ENCODE data around the gene SSB. TPM values are rescaled to one million over a fixed set of nuclear protein-coding genes. Genes with fewer than 3 reads are reported as not detected.

Gene SSB
- total and polyA plus RNA-seq, 2 of the 13 experiments (the other 11 are each of a cell fraction or from before 2014, with no cell fraction given): 109 to 208 TPM

DNA sequence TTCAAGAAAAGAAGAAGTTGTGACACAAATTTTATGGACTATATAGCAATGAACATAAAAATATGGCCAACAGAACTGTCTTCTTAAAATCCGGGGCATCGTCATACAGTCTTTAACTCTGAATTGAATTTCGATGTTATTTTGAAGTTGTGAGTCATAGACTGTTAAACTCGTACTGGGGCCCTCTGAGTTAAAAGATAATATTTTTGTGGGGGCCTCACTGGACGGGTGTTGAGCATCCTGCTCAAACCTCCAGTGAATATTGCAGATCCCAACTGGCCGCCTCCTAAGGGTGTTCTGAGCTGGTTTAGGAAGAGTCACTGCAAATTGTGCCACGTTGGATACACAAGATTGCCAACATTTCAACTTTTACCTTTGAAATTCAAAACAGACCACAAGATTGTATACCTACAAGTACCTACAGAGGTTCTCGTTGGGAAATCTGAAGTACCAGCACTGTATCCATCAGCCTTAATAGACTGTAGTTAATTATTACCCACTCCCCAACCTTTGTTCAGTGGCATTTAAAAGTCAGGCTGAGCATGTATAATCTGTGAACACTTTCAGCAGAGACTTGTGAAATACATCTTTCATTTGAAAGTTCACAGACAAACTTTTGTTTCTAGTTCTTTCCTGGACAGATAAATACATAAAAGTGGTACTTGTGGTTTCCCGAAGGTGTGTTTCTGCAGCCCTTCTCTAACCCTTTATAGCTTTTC, 37.3 kb upstream of the SSB start (continued):
- no peak for TF ChIP-seq BRD4 (CRISPR knock-in tag; IDR thresholded peaks at IDR 0.05)
- TF ChIP-seq MAZ (IDR thresholded peaks at IDR 0.05; ENCODE audit: borderline replicate concordance, low read depth, low read length): no peak
- peak; percentile 23; the same call in 1 of the 2 replicates for TF ChIP-seq MAZ (CRISPR knock-in tag; IDR thresholded peaks at IDR 0.05; ENCODE audit: low read depth)
- TF ChIP-seq, protein P1, sequence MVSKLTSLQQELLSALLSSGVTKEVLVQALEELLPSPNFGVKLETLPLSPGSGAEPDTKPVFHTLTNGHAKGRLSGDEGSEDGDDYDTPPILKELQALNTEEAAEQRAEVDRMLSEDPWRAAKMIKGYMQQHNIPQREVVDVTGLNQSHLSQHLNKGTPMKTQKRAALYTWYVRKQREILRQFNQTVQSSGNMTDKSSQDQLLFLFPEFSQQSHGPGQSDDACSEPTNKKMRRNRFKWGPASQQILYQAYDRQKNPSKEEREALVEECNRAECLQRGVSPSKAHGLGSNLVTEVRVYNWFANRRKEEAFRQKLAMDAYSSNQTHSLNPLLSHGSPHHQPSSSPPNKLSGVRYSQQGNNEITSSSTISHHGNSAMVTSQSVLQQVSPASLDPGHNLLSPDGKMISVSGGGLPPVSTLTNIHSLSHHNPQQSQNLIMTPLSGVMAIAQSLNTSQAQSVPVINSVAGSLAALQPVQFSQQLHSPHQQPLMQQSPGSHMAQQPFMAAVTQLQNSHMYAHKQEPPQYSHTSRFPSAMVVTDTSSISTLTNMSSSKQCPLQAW (CRISPR knock-in tag; IDR thresholded peaks at IDR 0.05): peak; percentile 95
- peak; percentile 59 for TF ChIP-seq ASH2L (IDR thresholded peaks at IDR 0.05; ENCODE audit: insufficient read length, low read depth, low read length)
- TF ChIP-seq ZNF274 (CRISPR knock-in tag; IDR thresholded peaks at IDR 0.05): no peak
- TF ChIP-seq ZFX (CRISPR knock-in tag; IDR thresholded peaks at IDR 0.05; ENCODE audit: low read depth): no peak
- TF ChIP-seq ESRRA (CRISPR knock-in tag; IDR thresholded peaks at IDR 0.05; ENCODE audit: low read depth): no peak
- TF ChIP-seq, protein P2, sequence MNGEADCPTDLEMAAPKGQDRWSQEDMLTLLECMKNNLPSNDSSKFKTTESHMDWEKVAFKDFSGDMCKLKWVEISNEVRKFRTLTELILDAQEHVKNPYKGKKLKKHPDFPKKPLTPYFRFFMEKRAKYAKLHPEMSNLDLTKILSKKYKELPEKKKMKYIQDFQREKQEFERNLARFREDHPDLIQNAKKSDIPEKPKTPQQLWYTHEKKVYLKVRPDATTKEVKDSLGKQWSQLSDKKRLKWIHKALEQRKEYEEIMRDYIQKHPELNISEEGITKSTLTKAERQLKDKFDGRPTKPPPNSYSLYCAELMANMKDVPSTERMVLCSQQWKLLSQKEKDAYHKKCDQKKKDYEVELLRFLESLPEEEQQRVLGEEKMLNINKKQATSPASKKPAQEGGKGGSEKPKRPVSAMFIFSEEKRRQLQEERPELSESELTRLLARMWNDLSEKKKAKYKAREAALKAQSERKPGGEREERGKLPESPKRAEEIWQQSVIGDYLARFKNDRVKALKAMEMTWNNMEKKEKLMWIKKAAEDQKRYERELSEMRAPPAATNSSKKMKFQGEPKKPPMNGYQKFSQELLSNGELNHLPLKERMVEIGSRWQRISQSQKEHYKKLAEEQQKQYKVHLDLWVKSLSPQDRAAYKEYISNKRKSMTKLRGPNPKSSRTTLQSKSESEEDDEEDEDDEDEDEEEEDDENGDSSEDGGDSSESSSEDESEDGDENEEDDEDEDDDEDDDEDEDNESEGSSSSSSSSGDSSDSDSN (CRISPR knock-in tag; IDR thresholded peaks at IDR 0.05): no peak
- TF ChIP-seq, protein P3, sequence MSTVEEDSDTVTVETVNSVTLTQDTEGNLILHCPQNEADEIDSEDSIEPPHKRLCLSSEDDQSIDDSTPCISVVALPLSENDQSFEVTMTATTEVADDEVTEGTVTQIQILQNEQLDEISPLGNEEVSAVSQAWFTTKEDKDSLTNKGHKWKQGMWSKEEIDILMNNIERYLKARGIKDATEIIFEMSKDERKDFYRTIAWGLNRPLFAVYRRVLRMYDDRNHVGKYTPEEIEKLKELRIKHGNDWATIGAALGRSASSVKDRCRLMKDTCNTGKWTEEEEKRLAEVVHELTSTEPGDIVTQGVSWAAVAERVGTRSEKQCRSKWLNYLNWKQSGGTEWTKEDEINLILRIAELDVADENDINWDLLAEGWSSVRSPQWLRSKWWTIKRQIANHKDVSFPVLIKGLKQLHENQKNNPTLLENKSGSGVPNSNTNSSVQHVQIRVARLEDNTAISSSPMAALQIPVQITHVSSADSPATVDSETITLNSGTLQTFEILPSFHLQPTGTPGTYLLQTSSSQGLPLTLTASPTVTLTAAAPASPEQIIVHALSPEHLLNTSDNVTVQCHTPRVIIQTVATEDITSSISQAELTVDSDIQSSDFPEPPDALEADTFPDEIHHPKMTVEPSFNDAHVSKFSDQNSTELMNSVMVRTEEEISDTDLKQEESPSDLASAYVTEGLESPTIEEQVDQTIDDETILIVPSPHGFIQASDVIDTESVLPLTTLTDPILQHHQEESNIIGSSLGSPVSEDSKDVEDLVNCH (CRISPR knock-in tag; IDR thresholded peaks at IDR 0.05): no peak
- TF ChIP-seq ZNF781 (CRISPR knock-in tag; IDR thresholded peaks at IDR 0.05; ENCODE audit: borderline replicate concordance, not compliant biosample characterization): no peak
- TF ChIP-seq, protein P4, sequence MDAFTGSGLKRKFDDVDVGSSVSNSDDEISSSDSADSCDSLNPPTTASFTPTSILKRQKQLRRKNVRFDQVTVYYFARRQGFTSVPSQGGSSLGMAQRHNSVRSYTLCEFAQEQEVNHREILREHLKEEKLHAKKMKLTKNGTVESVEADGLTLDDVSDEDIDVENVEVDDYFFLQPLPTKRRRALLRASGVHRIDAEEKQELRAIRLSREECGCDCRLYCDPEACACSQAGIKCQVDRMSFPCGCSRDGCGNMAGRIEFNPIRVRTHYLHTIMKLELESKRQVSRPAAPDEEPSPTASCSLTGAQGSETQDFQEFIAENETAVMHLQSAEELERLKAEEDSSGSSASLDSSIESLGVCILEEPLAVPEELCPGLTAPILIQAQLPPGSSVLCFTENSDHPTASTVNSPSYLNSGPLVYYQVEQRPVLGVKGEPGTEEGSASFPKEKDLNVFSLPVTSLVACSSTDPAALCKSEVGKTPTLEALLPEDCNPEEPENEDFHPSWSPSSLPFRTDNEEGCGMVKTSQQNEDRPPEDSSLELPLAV (CRISPR knock-in tag; conservative IDR thresholded peaks at IDR 0.05; ENCODE audit: low read depth): no peak
- TF ChIP-seq, protein P5, sequence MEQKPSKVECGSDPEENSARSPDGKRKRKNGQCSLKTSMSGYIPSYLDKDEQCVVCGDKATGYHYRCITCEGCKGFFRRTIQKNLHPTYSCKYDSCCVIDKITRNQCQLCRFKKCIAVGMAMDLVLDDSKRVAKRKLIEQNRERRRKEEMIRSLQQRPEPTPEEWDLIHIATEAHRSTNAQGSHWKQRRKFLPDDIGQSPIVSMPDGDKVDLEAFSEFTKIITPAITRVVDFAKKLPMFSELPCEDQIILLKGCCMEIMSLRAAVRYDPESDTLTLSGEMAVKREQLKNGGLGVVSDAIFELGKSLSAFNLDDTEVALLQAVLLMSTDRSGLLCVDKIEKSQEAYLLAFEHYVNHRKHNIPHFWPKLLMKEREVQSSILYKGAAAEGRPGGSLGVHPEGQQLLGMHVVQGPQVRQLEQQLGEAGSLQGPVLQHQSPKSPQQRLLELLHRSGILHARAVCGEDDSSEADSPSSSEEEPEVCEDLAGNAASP (CRISPR knock-in tag; IDR thresholded peaks at IDR 0.05; ENCODE audit: borderline replicate concordance): peak; percentile 59; the same call in 1 of the 2 replicates
- TF ChIP-seq HHEX (CRISPR knock-in tag; IDR thresholded peaks at IDR 0.05): 0 out of 2 replicates have a peak, but pooled peaks have one; percentile 51
- TF ChIP-seq HOXA9 (CRISPR knock-in tag; IDR thresholded peaks at IDR 0.05; ENCODE audit: borderline replicate concordance): no peak
- TF ChIP-seq MZF1 (CRISPR knock-in tag; IDR thresholded peaks at IDR 0.05; ENCODE audit: borderline replicate concordance): no peak
- TF ChIP-seq, protein P6, sequence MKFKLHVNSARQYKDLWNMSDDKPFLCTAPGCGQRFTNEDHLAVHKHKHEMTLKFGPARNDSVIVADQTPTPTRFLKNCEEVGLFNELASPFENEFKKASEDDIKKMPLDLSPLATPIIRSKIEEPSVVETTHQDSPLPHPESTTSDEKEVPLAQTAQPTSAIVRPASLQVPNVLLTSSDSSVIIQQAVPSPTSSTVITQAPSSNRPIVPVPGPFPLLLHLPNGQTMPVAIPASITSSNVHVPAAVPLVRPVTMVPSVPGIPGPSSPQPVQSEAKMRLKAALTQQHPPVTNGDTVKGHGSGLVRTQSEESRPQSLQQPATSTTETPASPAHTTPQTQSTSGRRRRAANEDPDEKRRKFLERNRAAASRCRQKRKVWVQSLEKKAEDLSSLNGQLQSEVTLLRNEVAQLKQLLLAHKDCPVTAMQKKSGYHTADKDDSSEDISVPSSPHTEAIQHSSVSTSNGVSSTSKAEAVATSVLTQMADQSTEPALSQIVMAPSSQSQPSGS (CRISPR knock-in tag; IDR thresholded peaks at IDR 0.05): peak; percentile 22; the same call in 1 of the 2 replicates

All from HepG2 (cell line).